Endothelial cell of umbilical vein (primary cell): ENCODE data around the gene VSX2. TPM values are rescaled to one million over a fixed set of nuclear protein-coding genes. Genes with fewer than 3 reads are reported as not detected.

Experiments used
- BruUV-seq: library from RNA; stranded (reverse); fragments of 400-500 nt; replicated peaks from 2 replicates; lab custom pipeline; 2021; lab: Mats Ljungman, UMichigan
- CTCF ChIA-PET: fragments of 300-600, 350-600 bp; sonication (Branson Sonifier 250); formaldehyde crosslinking; loops from one replicate; lab custom pipeline; 2021; ENCODE audit warnings: antibody characterized with exemption, inconsistent platforms; lab: Charles Lee
- POLR2A ChIA-PET: fragments of 300-600, 350-600 bp; sonication (Branson Sonifier 250); formaldehyde crosslinking; loops from one replicate; lab custom pipeline; 2021; ENCODE audit warnings: antibody characterized with exemption, inconsistent platforms; lab: Charles Lee
- DNase-seq: peaks from one replicate; pipeline ENCODE4 v3.0.0-alpha.2; 2011; ENCODE audit warnings: low read depth, low spot score
- FAIRE-seq: peaks from 2 replicates; lab custom pipeline; 2011; peaks lifted over from hg19 to GRCh38; lab: Jason Lieb, UNC
- H2AFZ ChIP-seq: 2 replicates; pipeline ENCODE4 v1.6.0; 2012; ENCODE audit warnings: low read depth, low read length, control low read depth, inconsistent platforms
- H3K27ac ChIP-seq: 2 replicates; pipeline ENCODE4 v1.5.1; 2011; ENCODE audit warnings: low read depth, mild to moderate bottlenecking, control low read depth, low read length, moderate library complexity; ENCODE audit not compliant: insufficient read depth
- H3K27me3 ChIP-seq, 2 experiments: 2 replicates each; pipeline versions ENCODE4 v1.6.0 to v1.6.1; 2011; ENCODE audit warnings: low read length in 2 of 2, mixed read lengths in 1 of 2; ENCODE audit not compliant: control insufficient read depth in 2 of 2, insufficient read depth in 2 of 2
- H3K36me3 ChIP-seq, 2 experiments: 2 replicates in 1 of 2; 3 replicates in 1 of 2; pipeline ENCODE4 v1.5.1; 2011; ENCODE audit warnings: low read length in 2 of 2, mild to moderate bottlenecking in 1 of 2, moderate library complexity in 1 of 2; ENCODE audit not compliant: control insufficient read depth in 2 of 2, insufficient read depth in 2 of 2; ENCODE audit errors: extremely low read depth in 1 of 2
- H3K4me1 ChIP-seq: 3 replicates; pipeline ENCODE4 v1.5.1; 2011; ENCODE audit warnings: mild to moderate bottlenecking, low read length; ENCODE audit not compliant: control insufficient read depth, insufficient read depth; ENCODE audit errors: extremely low read depth
- H3K4me2 ChIP-seq: 2 replicates; pipeline ENCODE4 v1.6.1; 2011; ENCODE audit warnings: low read length, control low read depth, mixed read lengths; ENCODE audit not compliant: insufficient read depth
- H3K4me3 ChIP-seq, 3 experiments: fragments of 200-600 bp in 1 of 3; sonication (generic), shearing (Covaris generic) in 1 of 3; replicated peaks in 1 of 3; 2 replicates each; pipeline ENCODE4 v1.5.1; 2011 to 2016; ENCODE audit warnings: control low read depth in 3 of 3, low read length in 3 of 3, mild to moderate bottlenecking in 2 of 3, inconsistent platforms in 1 of 3, low read depth in 1 of 3, moderate library complexity in 1 of 3; ENCODE audit not compliant: insufficient read depth in 1 of 3
- H3K79me2 ChIP-seq: 2 replicates; pipeline ENCODE4 v1.6.0; 2012; ENCODE audit warnings: low read length, inconsistent platforms; ENCODE audit not compliant: control insufficient read depth, insufficient read depth
- H3K9ac ChIP-seq: replicated peaks from 2 replicates; pipeline ENCODE3; 2011; ENCODE audit warnings: low read length, control low read depth; ENCODE audit not compliant: insufficient read depth; ENCODE audit errors: extremely low read depth
- H3K9me1 ChIP-seq: replicated peaks from 3 replicates; pipeline ENCODE4 v1.6.0; 2011; ENCODE audit warnings: mild to moderate bottlenecking, low read length; ENCODE audit not compliant: control insufficient read depth, insufficient read depth; ENCODE audit errors: extremely low read depth
- H3K9me3 ChIP-seq: replicated peaks from 2 replicates; pipeline ENCODE4 v1.5.1; 2012; ENCODE audit warnings: low read length, inconsistent platforms; ENCODE audit not compliant: control insufficient read depth, insufficient read depth
- H4K20me1 ChIP-seq: replicated peaks from 2 replicates; pipeline ENCODE3; 2011; ENCODE audit warnings: mild to moderate bottlenecking, low read length; ENCODE audit not compliant: control insufficient read depth, insufficient read depth; ENCODE audit errors: extremely low read depth
- EZH2 ChIP-seq: IDR thresholded peaks from 2 replicates; pipeline ENCODE4 v1.6.1; 2012; ENCODE audit warnings: borderline replicate concordance, low read depth, mild to moderate bottlenecking, moderate library complexity, low read length, inconsistent platforms; ENCODE audit not compliant: severe bottlenecking
- FOS ChIP-seq: IDR thresholded peaks from 2 replicates; pipeline ENCODE4 v1.6.1; 2011; ENCODE audit warnings: mild to moderate bottlenecking, low read length, moderate library complexity, borderline replicate concordance; ENCODE audit not compliant: insufficient read depth
- GATA2 ChIP-seq: IDR thresholded peaks from 2 replicates; pipeline ENCODE4 v1.7.0; 2011; ENCODE audit warnings: low read depth, mild to moderate bottlenecking, moderate library complexity, mixed read lengths, low read length; ENCODE audit not compliant: insufficient read length, insufficient read depth
- JUN ChIP-seq: IDR thresholded peaks from 2 replicates; pipeline ENCODE4 v1.6.1; 2011; ENCODE audit warnings: borderline replicate concordance, low read depth; ENCODE audit not compliant: insufficient read length, insufficient read depth
- MYC ChIP-seq: IDR thresholded peaks from one replicate; pipeline ENCODE4 v1.6.1; 2011; ENCODE audit warnings: mild to moderate bottlenecking, low read depth, low read length
- POLR2A ChIP-seq: IDR thresholded peaks from 2 replicates; pipeline ENCODE4 v1.6.1; 2012; ENCODE audit warnings: low read depth, mild to moderate bottlenecking, control low read depth, low read length
- POLR2AphosphoS5 ChIP-seq: IDR thresholded peaks from 2 replicates; pipeline ENCODE4 v1.6.1; 2012; ENCODE audit warnings: low read depth, mild to moderate bottlenecking, control low read depth, low read length, moderate library complexity; ENCODE audit not compliant: insufficient read depth
- dilution Hi-C: fragments of 300-500 bp; cut with MboI; formaldehyde crosslinking; loops from one replicate; pipeline ENCODE4 v1.15.0; 2019; ENCODE audit warnings: low sequenced_read_pairs; ENCODE audit not compliant: extremely low pct_ligation_motif_present
- intact Hi-C: fragments of 100-400 bp; cut with micrococcal nuclease; formaldehyde crosslinking; loops from one replicate; pipeline ENCODE4 v1.10.0; 2022
- polyA plus RNA-seq, 4 experiments: library from polyadenylated mRNA; depleted of rRNA in 3 of 4; stranded (reverse) in 3 of 4; unstranded in 1 of 4; fragments of >200 nt; gene quantifications; 2 replicates each; pipeline versions ENCODE4 v1.2.1 to v1.2.3, GENCODE V29; 2011 to 2012; ENCODE audit warnings: missing spikeins in 1 of 4
- total RNA-seq: library from RNA; stranded (reverse); gene quantifications from 2 replicates; pipeline ENCODE4 v1.2.3, GENCODE V29; 2021
- TF ChIP-seq, protein P1 (sequence below), 2 donors: IDR thresholded peaks; 1 replicate in 1 of 2; 2 replicates in 1 of 2; pipeline ENCODE4 v1.5.1; 2011; ENCODE audit warnings: low read length in 2 of 2, mild to moderate bottlenecking in 2 of 2, moderate library complexity in 2 of 2, control low read depth in 1 of 2, inconsistent platforms in 1 of 2, low read depth in 1 of 2; ENCODE audit not compliant: insufficient read depth in 1 of 2; ENCODE audit errors: extremely low read depth in 1 of 2
- TF ChIP-seq, protein P2 (sequence below): IDR thresholded peaks from 2 replicates; pipeline ENCODE4 v1.6.1; 2011; ENCODE audit not compliant: insufficient read depth, insufficient read length

Gene VSX2
- total and polyA plus RNA-seq, 2 donors (not counting 3 experiments of a cell fraction or from before 2014, with no cell fraction given): not detected

DNA sequence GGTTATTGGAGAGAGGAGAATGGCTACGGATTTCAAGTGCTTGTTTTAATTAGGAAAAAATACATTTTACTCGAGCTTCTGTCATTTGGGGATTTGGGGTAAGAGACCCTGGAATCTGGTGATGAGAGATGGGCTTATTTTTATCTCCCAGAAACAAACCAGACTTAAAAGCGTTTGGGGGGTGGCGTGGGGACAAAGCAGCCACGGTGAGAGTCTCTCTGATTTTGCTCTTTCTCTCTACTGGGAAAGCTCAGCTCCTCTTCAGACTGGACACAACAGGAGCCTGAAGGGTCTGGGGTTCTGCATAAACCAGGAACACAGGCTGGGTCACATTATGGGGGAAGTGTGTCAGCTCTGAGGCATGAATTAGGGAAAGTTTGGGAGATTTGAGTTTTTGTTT lies 3.8 kb downstream of the VSX2 start:
- H3K27me3 ChIP-seq: peaks cover 72 to 81% of the 10 kb centered on the region in 2 experiments
- intact Hi-C loops: no loop called here
- H4K20me1 ChIP-seq: no peaks in the 10 kb centered on the region
- H3K27ac ChIP-seq: no peak overlapping the region
- H2AFZ ChIP-seq: no peak overlapping the region
- no TSS peak for BruUV-seq
- dilution Hi-C loops: no loop called here
- TF ChIP-seq POLR2A: no peak
- TF ChIP-seq POLR2AphosphoS5: no peak
- TF ChIP-seq FOS: no peak
- TF ChIP-seq, protein P1, sequence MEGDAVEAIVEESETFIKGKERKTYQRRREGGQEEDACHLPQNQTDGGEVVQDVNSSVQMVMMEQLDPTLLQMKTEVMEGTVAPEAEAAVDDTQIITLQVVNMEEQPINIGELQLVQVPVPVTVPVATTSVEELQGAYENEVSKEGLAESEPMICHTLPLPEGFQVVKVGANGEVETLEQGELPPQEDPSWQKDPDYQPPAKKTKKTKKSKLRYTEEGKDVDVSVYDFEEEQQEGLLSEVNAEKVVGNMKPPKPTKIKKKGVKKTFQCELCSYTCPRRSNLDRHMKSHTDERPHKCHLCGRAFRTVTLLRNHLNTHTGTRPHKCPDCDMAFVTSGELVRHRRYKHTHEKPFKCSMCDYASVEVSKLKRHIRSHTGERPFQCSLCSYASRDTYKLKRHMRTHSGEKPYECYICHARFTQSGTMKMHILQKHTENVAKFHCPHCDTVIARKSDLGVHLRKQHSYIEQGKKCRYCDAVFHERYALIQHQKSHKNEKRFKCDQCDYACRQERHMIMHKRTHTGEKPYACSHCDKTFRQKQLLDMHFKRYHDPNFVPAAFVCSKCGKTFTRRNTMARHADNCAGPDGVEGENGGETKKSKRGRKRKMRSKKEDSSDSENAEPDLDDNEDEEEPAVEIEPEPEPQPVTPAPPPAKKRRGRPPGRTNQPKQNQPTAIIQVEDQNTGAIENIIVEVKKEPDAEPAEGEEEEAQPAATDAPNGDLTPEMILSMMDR (IDR thresholded peaks at IDR 0.05; ENCODE audit: extremely low read depth in 1 of 2, insufficient read depth in 1 of 2, low read depth in 1 of 2, low read length in 2 of 2): no peak
- no peak for TF ChIP-seq GATA2
- no peak for TF ChIP-seq MYC
- TF ChIP-seq JUN: no peak
- TF ChIP-seq, protein P2, sequence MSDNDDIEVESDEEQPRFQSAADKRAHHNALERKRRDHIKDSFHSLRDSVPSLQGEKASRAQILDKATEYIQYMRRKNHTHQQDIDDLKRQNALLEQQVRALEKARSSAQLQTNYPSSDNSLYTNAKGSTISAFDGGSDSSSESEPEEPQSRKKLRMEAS: no peak
- TF ChIP-seq EZH2: no peak
- DNase-seq: no peak
- CTCF ChIA-PET: interaction anchor here (2.0 kb wide), 1 partner anchor 9 kb away, joined by 7 read pairs; no protein-coding TSS in a partner anchor
- peaks cover 3% of the 10 kb centered on the region for H3K4me1 ChIP-seq
- no peak overlapping the region for H3K4me3 ChIP-seq
- FAIRE-seq: no peak
- no peak overlapping the region for H3K4me2 ChIP-seq
- POLR2A ChIA-PET: no interaction called here
- H3K9ac ChIP-seq: no peak overlapping the region
- no peaks in the 10 kb centered on the region for H3K36me3 ChIP-seq
- H3K9me3 ChIP-seq: no peaks in the 10 kb centered on the region
- H3K79me2 ChIP-seq: no peaks in the 10 kb centered on the region
- H3K9me1 ChIP-seq: no peaks in the 10 kb centered on the region
